Neural crest cell (in vitro differentiated cells): ENCODE measurements around the gene POLA2. TPM values are rescaled to one million over a fixed set of nuclear protein-coding genes. Genes with fewer than 3 reads are reported as not detected.

Source experiments
- DNase-seq: peaks from one replicate; pipeline ENCODE4 v3.0.0; 2021; ENCODE audit warnings: low read depth, mixed read lengths, low spot score
- H3K27ac Mint-ChIP-seq: one replicate; pipeline ENCODE4 v1.8.0; 2021; ENCODE audit warnings: mild to moderate bottlenecking, mixed read lengths; ENCODE audit not compliant: unreplicated experiment
- H3K27me3 Mint-ChIP-seq: 2 replicates; pipeline ENCODE4 v1.8.0; 2021; ENCODE audit warnings: low read depth, mild to moderate bottlenecking, mixed read lengths
- H3K36me3 Mint-ChIP-seq: 2 replicates; pipeline ENCODE4 v1.8.0; 2021; ENCODE audit warnings: low read depth, mild to moderate bottlenecking, mixed read lengths
- H3K4me1 Mint-ChIP-seq: 2 replicates; pipeline ENCODE4 v1.8.0; 2021; ENCODE audit warnings: mixed read lengths
- H3K4me3 Mint-ChIP-seq: one replicate; pipeline ENCODE4 v1.8.0; 2021; ENCODE audit warnings: mild to moderate bottlenecking, mixed read lengths
- H3K9me3 Mint-ChIP-seq: 2 replicates; pipeline ENCODE4 v1.8.0; 2021; ENCODE audit warnings: mixed read lengths
- CTCF ChIP-seq: fragments of 200-600 bp; sonication (generic); conservative IDR thresholded peaks from 2 replicates; pipeline ENCODE4 v1.5.0; 2021; ENCODE audit warnings: antibody characterized with exemption, mild to moderate bottlenecking
- total RNA-seq: library from RNA; stranded (reverse); gene quantifications from 2 replicates; pipeline ENCODE4 v1.2.1, GENCODE V29; 2021

Gene POLA2
- total RNA-seq, 1 donor from 2014 or later = 66.9 TPM

- TF ChIP-seq CTCF = no peak
- Mint-ChIP-seq H3K9me3 (no peaks in the 10 kb centered on the region), H3K27me3 (peaks cover 38% of the 10 kb centered on the region), H3K36me3 (no peaks in the 10 kb centered on the region), H3K27ac (no peak overlapping the region), H3K4me3 (peak overlapping the region; percentile 78), H3K4me1 (peaks cover 39% of the 10 kb centered on the region)
- no peak for DNase-seq
Measured at GRCh38 chr11:65311170-65311678, 49.5 kb downstream of the POLA2 start.

DNA sequence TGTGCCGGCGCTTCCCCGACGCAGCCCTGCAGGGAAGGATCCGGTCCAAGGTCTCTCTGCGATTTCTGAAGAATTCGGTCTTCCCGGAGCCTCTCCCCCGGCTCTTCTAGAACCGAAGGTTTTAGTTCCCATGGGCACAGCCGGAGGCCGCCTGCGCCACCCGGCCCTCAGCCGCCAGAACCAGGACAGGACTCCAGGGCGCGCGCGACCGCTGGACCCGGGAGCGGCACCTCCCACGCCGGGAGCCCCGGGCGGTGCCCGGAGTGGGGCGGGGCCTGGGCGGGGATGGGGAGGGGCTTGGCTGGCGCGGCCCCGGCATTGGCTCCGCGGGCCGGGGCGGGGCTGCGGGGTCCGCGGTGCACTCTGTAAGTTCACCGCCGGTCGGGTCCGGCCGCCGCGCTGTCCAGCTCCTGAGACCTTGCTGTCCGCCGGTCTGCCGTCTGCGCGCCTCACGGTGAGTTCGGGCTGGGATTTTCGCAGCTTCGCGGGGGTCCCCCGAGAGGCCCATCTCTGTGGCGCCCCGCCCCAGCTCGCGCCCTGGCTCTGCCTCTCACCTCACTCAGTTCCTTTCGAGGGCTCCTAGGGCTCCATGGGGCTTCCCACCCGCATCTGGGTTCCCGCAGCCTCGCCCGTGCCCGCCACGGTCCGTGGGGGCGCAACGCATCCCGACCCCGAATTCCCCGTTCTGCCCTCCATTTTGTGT, 52.9 kb downstream of the POLA2 start, which contains the start of gene CDC42EP2:
CDC42EP2 (plus strand) TSS at position 366 of the 703 bp plus-strand sequence. CDS start 6,033 bp downstream, outside the sequence.
- no peak for TF ChIP-seq CTCF
- DNase-seq = peak; percentile 71
- H3K27ac Mint-ChIP-seq = no peak within 1 kb of the TSS

GRCh38 chr11:65315204-65315865, 53.6 kb downstream of the POLA2 start:
- Mint-ChIP-seq H3K27ac (no peak overlapping the region), H3K27me3 (peaks cover 38% of the 10 kb centered on the region), H3K4me1 (peaks cover 43% of the 10 kb centered on the region), H3K36me3 (no peaks in the 10 kb centered on the region), H3K4me3 (peak overlapping the region; percentile 77), H3K9me3 (no peaks in the 10 kb centered on the region)
- TF ChIP-seq CTCF = peak; percentile 99
- DNase-seq = peak; percentile 98

More for the DNA sequence above, 52.9 kb downstream of the POLA2 start, which contains the start of gene CDC42EP2:
- peak within 1 kb of the TSS; percentile 83 for H3K4me3 Mint-ChIP-seq
- H3K27me3 Mint-ChIP-seq = peaks cover 38% of the 10 kb centered on the region
- H3K4me1 Mint-ChIP-seq = peaks cover 47% of the 10 kb centered on the region
- no peaks in the 10 kb centered on the region for H3K9me3 Mint-ChIP-seq
- no peaks in the 10 kb centered on the region for H3K36me3 Mint-ChIP-seq

GRCh38 chr11:65315866-65316226, 54.1 kb downstream of the POLA2 start:
- H3K9me3 Mint-ChIP-seq = no peaks in the 10 kb centered on the region
- no peak for TF ChIP-seq CTCF
- no peaks in the 10 kb centered on the region for H3K36me3 Mint-ChIP-seq
- peaks cover 38% of the 10 kb centered on the region for H3K4me1 Mint-ChIP-seq
- no peak for DNase-seq
- H3K4me3 Mint-ChIP-seq = peak overlapping the region; percentile 77
- no peak overlapping the region for H3K27ac Mint-ChIP-seq
- H3K27me3 Mint-ChIP-seq = peaks cover 35% of the 10 kb centered on the region

DNA sequence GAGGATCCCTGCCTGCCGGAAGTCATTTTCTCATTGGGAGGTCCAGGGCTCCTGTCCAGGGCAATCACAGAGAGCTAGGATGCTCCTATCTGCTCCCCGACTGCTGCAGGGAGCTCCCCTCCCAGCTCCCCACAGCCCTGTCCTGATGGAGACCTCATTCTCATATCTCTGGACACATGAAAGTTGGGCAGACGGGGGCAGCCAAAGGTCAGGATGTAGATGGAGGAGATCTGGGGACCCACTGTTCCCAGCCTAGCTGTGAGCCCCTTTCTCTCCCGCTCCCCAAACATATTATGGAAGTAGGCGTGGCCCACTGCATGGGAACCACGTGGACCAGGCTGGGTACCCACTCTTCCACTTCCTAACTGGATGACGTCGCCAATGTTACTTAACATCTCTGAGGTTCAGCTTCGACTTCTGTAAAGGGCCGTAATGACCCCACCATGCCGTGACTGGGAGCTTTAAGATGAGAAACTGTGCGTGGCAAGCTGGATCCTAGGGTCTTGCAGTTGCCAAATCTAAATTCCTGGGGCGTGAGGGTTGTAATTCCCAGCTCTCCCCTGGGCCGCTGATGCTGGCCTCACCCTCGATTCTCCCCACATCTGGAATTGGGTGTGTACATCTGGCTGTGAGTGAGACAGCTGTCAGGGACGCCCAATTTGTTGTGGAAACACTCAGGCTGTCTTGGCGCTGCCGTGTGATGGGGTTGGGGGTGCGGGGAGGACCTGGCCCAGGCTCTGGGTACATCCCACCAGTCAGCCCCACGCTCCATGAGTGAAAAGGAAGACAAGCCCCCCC, 54.7 kb downstream of the POLA2 start:
- H3K27ac Mint-ChIP-seq = no peak overlapping the region
- H3K4me1 Mint-ChIP-seq = peaks cover 32% of the 10 kb centered on the region
- H3K4me3 Mint-ChIP-seq = peak overlapping the region; percentile 77
- H3K9me3 Mint-ChIP-seq = no peaks in the 10 kb centered on the region
- peaks cover 29% of the 10 kb centered on the region for H3K27me3 Mint-ChIP-seq
- TF ChIP-seq CTCF = no peak
- H3K36me3 Mint-ChIP-seq = no peaks in the 10 kb centered on the region
- no peak for DNase-seq
